Hepatocyte (in vitro differentiated cells): ENCODE data around the gene DNAH3.

Experiments
- CTCF ChIP-seq: fragments of 200-600 bp; sonication (generic); IDR thresholded peaks from 2 replicates; pipeline ENCODE4 v1.5.1; 2016; ENCODE audit warnings: antibody characterized with exemption, mild to moderate bottlenecking; ENCODE audit not compliant: poor library complexity
- EZH2 ChIP-seq: fragments of 200-600 bp; sonication (generic); IDR thresholded peaks from 2 replicates; pipeline ENCODE4 v1.6.1; 2016; ENCODE audit warnings: antibody characterized with exemption, mild to moderate bottlenecking, borderline replicate concordance

- TF ChIP-seq CTCF (no peak), EZH2 (no peak)
Measured at GRCh38 chr16:21175397-21175796, 24.8 kb upstream of the DNAH3 start.
